A549 (cell line): Measurements from ENCODE around the gene CDCA3.

Source experiments
- CTCF ChIP-seq: fragments of >200 bp; sonication (Bioruptor Twin); formaldehyde crosslinking; IDR thresholded peaks from 3 replicates; pipeline ENCODE4 v1.5.1; 2016
- EP300 ChIP-seq, 2 experiments: fragments of >200 bp; sonication (Bioruptor Twin); formaldehyde crosslinking; IDR thresholded peaks; 2 replicates in 1 of 2; 3 replicates in 1 of 2; pipeline ENCODE4 v1.6.1; 2016 to 2017
- MAFK ChIP-seq: fragments of 450-650 bp; IDR thresholded peaks from 2 replicates; pipeline ENCODE4 v1.6.1; 2014; ENCODE audit not compliant: partially characterized antibody
- NR3C1 ChIP-seq: fragments of >200 bp; sonication (Bioruptor Twin); formaldehyde crosslinking; IDR thresholded peaks from 3 replicates; pipeline ENCODE4 v1.6.1; 2017
- POLR2A ChIP-seq: IDR thresholded peaks from 2 replicates; pipeline ENCODE4 v1.6.1; 2012; ENCODE audit warnings: mild to moderate bottlenecking, low read length
- POLR2AphosphoS2 ChIP-seq: conservative IDR thresholded peaks from 2 replicates; pipeline ENCODE4 v1.6.1; 2012; ENCODE audit warnings: low read length, improper control_type of control experiment, inconsistent platforms
- TFCP2L1 ChIP-seq: fragments of 250-450 bp; sonication (Bioruptor Pico); IDR thresholded peaks from 2 replicates; pipeline ENCODE4 v1.5.0; 2021; ENCODE audit warnings: mild to moderate bottlenecking

GRCh38 chr12:6867413-6868210 lies 16.5 kb upstream of the CDCA3 start, which contains the start of gene TPI1:
- TF ChIP-seq CTCF (no peak), TFCP2L1 (no peak; the same call in 1 of the 2 replicates), POLR2AphosphoS2 (no peak), POLR2A (peak; percentile 99), EP300 (IDR thresholded peaks at IDR 0.05) (no peak), MAFK (no peak), NR3C1 (no peak)
